IMR-90 (cell line): ENCODE results near the gene GIPR. TPM values are rescaled to one million over a fixed set of nuclear protein-coding genes. Genes with fewer than 3 reads are reported as not detected.

Experiments
- ATAC-seq: fragments of 200-7000 bp; cut with Tn5 transposase; 2 replicates; pipeline ENCODE4 v1.9.1; 2020; ENCODE audit warnings: low read depth, mild to moderate bottlenecking, moderate library complexity
- BruUV-seq: library from RNA; stranded (reverse); fragments of 400-500 nt; replicated peaks from 2 replicates; lab custom pipeline; 2021; lab: Mats Ljungman, UMichigan
- CTCF ChIA-PET: fragments of 300-600 bp; formaldehyde crosslinking; extraction: SDS; loops from one replicate; lab custom pipeline; 2021; ENCODE audit warnings: antibody characterized with exemption; lab: Yijun Ruan, JAX
- POLR2A ChIA-PET: fragments of 300-600 bp; sonication (Branson Sonifier 250); formaldehyde crosslinking; loops from one replicate; lab custom pipeline; 2022; ENCODE audit warnings: antibody characterized with exemption; ENCODE audit not compliant: unreplicated experiment; lab: Charles Lee
- DNase-seq: peaks from one replicate; pipeline ENCODE4 v3.0.0; 2013
- H2AFZ ChIP-seq: replicated peaks from 2 replicates; pipeline ENCODE3; 2013; ENCODE audit warnings: low read length, mild to moderate bottlenecking; ENCODE audit not compliant: poor library complexity
- H2AK5ac ChIP-seq: 2 replicates; pipeline ENCODE4 v1.6.1; 2013; ENCODE audit warnings: low read depth, low read length, inconsistent platforms
- H2AK9ac ChIP-seq: replicated peaks from 2 replicates; pipeline ENCODE3; 2013; ENCODE audit warnings: mild to moderate bottlenecking, low read depth, low read length, moderate library complexity; ENCODE audit not compliant: poor library complexity
- H2BK120ac ChIP-seq: 2 replicates; pipeline ENCODE4 v1.6.1; 2013; ENCODE audit warnings: low read depth, low read length, inconsistent platforms
- H2BK15ac ChIP-seq: 3 replicates; pipeline ENCODE4 v1.6.1; 2013; ENCODE audit warnings: low read depth, low read length, inconsistent platforms
- H2BK20ac ChIP-seq: 2 replicates; pipeline ENCODE4 v1.6.1; 2013; ENCODE audit warnings: low read depth, mild to moderate bottlenecking, inconsistent platforms, low read length, moderate library complexity
- H2BK5ac ChIP-seq: 2 replicates; pipeline ENCODE4 v1.6.1; 2013; ENCODE audit warnings: mild to moderate bottlenecking, low read depth, low read length, inconsistent platforms; ENCODE audit not compliant: poor library complexity, severe bottlenecking
- H3K14ac ChIP-seq: replicated peaks from 2 replicates; pipeline ENCODE4 v1.6.1; 2013; ENCODE audit warnings: low read depth, low read length, inconsistent platforms
- H3K18ac ChIP-seq: 2 replicates; pipeline ENCODE4 v1.6.1; 2013; ENCODE audit warnings: low read depth, low read length, control low read depth
- H3K23ac ChIP-seq: 2 replicates; pipeline ENCODE4 v1.6.1; 2013; ENCODE audit warnings: low read depth, low read length, inconsistent platforms
- H3K27ac ChIP-seq: 2 replicates; pipeline ENCODE4 v1.5.1; 2013; ENCODE audit warnings: mild to moderate bottlenecking, control low read depth, low read length; ENCODE audit not compliant: insufficient read depth
- H3K27me3 ChIP-seq: 2 replicates; pipeline ENCODE4 v1.6.1; 2013; ENCODE audit warnings: low read length; ENCODE audit not compliant: control insufficient read depth, insufficient read depth
- H3K36me3 ChIP-seq: 2 replicates; pipeline ENCODE4 v1.6.1; 2013; ENCODE audit warnings: low read length, mixed read lengths; ENCODE audit not compliant: control insufficient read depth, insufficient read depth
- H3K4ac ChIP-seq: 2 replicates; pipeline ENCODE4 v1.6.1; 2013; ENCODE audit warnings: low read depth, low read length, inconsistent platforms
- H3K4me1 ChIP-seq: 2 replicates; pipeline ENCODE4 v1.6.1; 2013; ENCODE audit warnings: low read length, mixed read lengths; ENCODE audit not compliant: control insufficient read depth, insufficient read depth
- H3K4me2 ChIP-seq: 2 replicates; pipeline ENCODE4 v1.6.1; 2013; ENCODE audit warnings: low read depth, mild to moderate bottlenecking, control low read depth, low read length, moderate library complexity
- H3K4me3 ChIP-seq: 2 replicates; pipeline ENCODE4 v1.5.1; 2013; ENCODE audit warnings: low read depth, mild to moderate bottlenecking, control low read depth, low read length, moderate library complexity; ENCODE audit not compliant: insufficient read depth
- H3K56ac ChIP-seq: 2 replicates; pipeline ENCODE4 v1.6.1; 2013; ENCODE audit warnings: low read length, inconsistent platforms; ENCODE audit not compliant: insufficient read depth; ENCODE audit errors: extremely low read depth
- H3K79me1 ChIP-seq, 2 experiments: 2 replicates each; pipeline ENCODE4 v1.6.1; 2013; ENCODE audit warnings: low read length in 2 of 2, inconsistent platforms in 1 of 2, low read depth in 1 of 2
- H3K9ac ChIP-seq: 2 replicates; pipeline ENCODE4 v1.6.1; 2013; ENCODE audit warnings: low read depth, low read length, control low read depth
- H3K9me1 ChIP-seq: 2 replicates; pipeline ENCODE4 v1.6.1; 2013; ENCODE audit warnings: low read length, inconsistent platforms; ENCODE audit not compliant: insufficient read depth
- H3K9me3 ChIP-seq: 2 replicates; pipeline ENCODE4 v1.6.1; 2013; ENCODE audit warnings: low read length; ENCODE audit not compliant: control insufficient read depth, insufficient read depth
- H4K20me1 ChIP-seq: 2 replicates; pipeline ENCODE4 v1.6.1; 2013; ENCODE audit warnings: low read length, inconsistent platforms; ENCODE audit not compliant: insufficient read depth
- H4K5ac ChIP-seq: 2 replicates; pipeline ENCODE4 v1.6.1; 2013; ENCODE audit warnings: mild to moderate bottlenecking, low read depth, low read length, control low read depth
- H4K8ac ChIP-seq, 2 experiments: 2 replicates each; pipeline ENCODE4 v1.6.1; 2013; ENCODE audit warnings: low read depth in 2 of 2, low read length in 2 of 2, control low read depth in 1 of 2, inconsistent platforms in 1 of 2
- H4K91ac ChIP-seq: 2 replicates; pipeline ENCODE4 v1.6.1; 2013; ENCODE audit warnings: low read depth, low read length, inconsistent platforms; ENCODE audit not compliant: insufficient read depth
- BHLHE40 ChIP-seq: fragments of 150-350 bp; IDR thresholded peaks from 2 replicates; pipeline ENCODE4 v1.6.1; 2016; ENCODE audit warnings: mild to moderate bottlenecking, low read depth, low read length
- CEBPB ChIP-seq: IDR thresholded peaks from 2 replicates; pipeline ENCODE4 v1.6.1; 2012; ENCODE audit warnings: low read depth, low read length, improper control_type of control experiment
- MAZ ChIP-seq: IDR thresholded peaks from 2 replicates; pipeline ENCODE4 v1.6.1; 2012; ENCODE audit warnings: low read depth, mild to moderate bottlenecking, low read length, improper control_type of control experiment, moderate library complexity, borderline replicate concordance
- MXI1 ChIP-seq: IDR thresholded peaks from 2 replicates; pipeline ENCODE4 v1.6.1; 2012; ENCODE audit warnings: low read depth, mild to moderate bottlenecking, low read length, moderate library complexity, borderline replicate concordance
- RAD21 ChIP-seq: IDR thresholded peaks from 2 replicates; pipeline ENCODE4 v1.6.1; 2012; ENCODE audit warnings: low read length, improper control_type of control experiment
- RFX5 ChIP-seq: IDR thresholded peaks from 2 replicates; pipeline ENCODE4 v1.8.0; 2012; ENCODE audit warnings: low read depth, mild to moderate bottlenecking, low read length, moderate library complexity
- SMC3 ChIP-seq: fragments of 150-350 bp; IDR thresholded peaks from 2 replicates; pipeline ENCODE4 v1.6.1; 2016; ENCODE audit warnings: low read depth, mild to moderate bottlenecking, antibody characterized with exemption, low read length, moderate library complexity
- WGBS, 2 experiments: methylation state at CpG; one replicate each; pipeline versions ENCODE4 v1.1.5 to v1.1.7; 2013; ENCODE audit warnings: missing lambda C conversion rate in 2 of 2; ENCODE audit not compliant: insufficient read length in 1 of 2; ENCODE audit errors: extremely low coverage in 2 of 2; 5-methylcytosine and 5-hydroxymethylcytosine counted together
- dilution Hi-C: fragments of 300-500 bp; cut with HindIII; formaldehyde crosslinking; loops from one replicate; pipeline ENCODE4 v1.14.3; 2018; ENCODE audit warnings: low sequenced_read_pairs; ENCODE audit not compliant: unreplicated experiment
- in situ Hi-C: fragments of 300-500 bp; cut with MboI; formaldehyde crosslinking; loops from 3 replicates; pipeline ENCODE4 v1.14.3; 2019; ENCODE audit warnings: low sequenced_read_pairs, inconsistent platforms, mixed read lengths
- intact Hi-C: fragments of 100-400 bp; cut with micrococcal nuclease; formaldehyde crosslinking; loops from 2 replicates; pipeline ENCODE4 v1.10.0; 2022
- polyA plus RNA-seq, 3 experiments: library from polyadenylated mRNA; depleted of rRNA; stranded (reverse); fragments of >200 nt; gene quantifications; 2 replicates each; pipeline ENCODE4 v1.2.3, GENCODE V29; 2012; ENCODE audit warnings: low replicate concordance in 1 of 3
- total RNA-seq: library from RNA; depleted of rRNA; stranded (reverse); fragments of >200 nt; gene quantifications from 2 replicates; pipeline ENCODE4 v1.2.3, GENCODE V29; 2012
- TF ChIP-seq, protein P1 (sequence below): conservative IDR thresholded peaks from 2 replicates; pipeline ENCODE4 v1.5.1; 2012; ENCODE audit warnings: mild to moderate bottlenecking, low read depth, low read length, improper control_type of control experiment

The GIPR gene
- total and polyA plus RNA-seq, 2 of the 4 experiments (the other 2 are of a cell fraction), result 0.18 to 1.2 TPM

DNA sequence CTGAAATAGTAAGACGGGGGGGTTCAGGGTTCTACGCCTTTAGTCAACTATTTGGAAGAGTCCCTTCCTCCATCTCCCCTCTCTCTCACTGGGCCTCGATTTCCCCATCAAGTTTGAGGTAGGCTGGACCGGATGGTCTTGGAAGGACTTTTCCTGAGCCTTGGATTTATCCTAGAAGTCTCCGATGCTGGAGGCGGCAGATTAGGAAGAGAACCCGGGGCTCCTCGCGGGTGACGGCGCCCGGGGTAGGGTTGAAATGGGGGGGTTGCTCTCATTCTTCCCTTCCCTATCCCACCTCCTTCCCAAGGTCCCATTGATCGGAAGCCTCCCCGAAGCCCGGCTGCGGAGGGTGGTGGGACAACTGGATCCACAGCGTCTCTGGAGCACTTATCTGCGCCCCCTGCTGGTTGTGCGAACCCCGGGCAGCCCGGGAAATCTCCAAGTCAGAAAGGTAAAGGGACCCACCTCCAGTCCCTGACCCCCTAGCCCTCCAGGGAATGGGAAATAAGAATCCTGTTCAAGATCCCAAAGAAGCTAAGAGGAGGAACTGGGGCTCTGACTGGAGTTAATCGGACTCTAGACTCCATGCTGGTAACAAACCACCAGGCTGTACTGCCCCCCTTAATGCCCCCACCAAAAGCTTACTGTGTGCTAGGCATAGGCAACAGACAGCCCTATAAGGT lies 25.2 kb downstream of the GIPR start:
- no peak overlapping the region for H2BK20ac ChIP-seq
- WGBS, 2 experiments, result no CpG with 5 or more reads among the region's 22 CpGs
- no peak overlapping the region for H4K91ac ChIP-seq
- H2BK15ac ChIP-seq, result no peak overlapping the region
- H4K8ac ChIP-seq, result peak overlapping the region in 1 of 2 experiments; percentile 39; a peak in 2 of 4 replicates
- no peak overlapping the region for H3K18ac ChIP-seq
- no peak overlapping the region for H2AK5ac ChIP-seq
- peak overlapping the region; percentile 52; the same call in 1 of the 2 replicates for H3K4ac ChIP-seq
- peaks cover 4% of the 10 kb centered on the region for H3K4me1 ChIP-seq
- H2AFZ ChIP-seq, result peak overlapping the region; percentile 94
- dilution Hi-C loops (no loop called here), in situ Hi-C loops (no loop called here), intact Hi-C loops (loop anchor here (2.0 to 5.0 kb wide), 2 partner anchors 76 to 186 kb away; partner anchors contain the start of genes SIX5 and VASP)
- H3K4me3 ChIP-seq, result peak overlapping the region; percentile 89
- no peaks in the 10 kb centered on the region for H3K27me3 ChIP-seq
- peak overlapping the region; percentile 27; the same call in 1 of the 2 replicates for H3K56ac ChIP-seq
- H3K36me3 ChIP-seq, result peaks cover 7% of the 10 kb centered on the region
- peaks cover 16 to 33% of the 10 kb centered on the region in 2 experiments for H3K79me1 ChIP-seq
- peak overlapping the region; percentile 80 for H3K14ac ChIP-seq
- H3K27ac ChIP-seq, result peak overlapping the region; percentile 54
- H3K4me2 ChIP-seq, result peak overlapping the region; percentile 95
- H4K20me1 ChIP-seq, result peaks cover 7% of the 10 kb centered on the region; the same call in 1 of the 2 replicates
- H2BK120ac ChIP-seq, result no peak overlapping the region
- POLR2A ChIA-PET, result interaction anchor here (0.5 to 1.4 kb wide), 3 partner anchors 17 to 157 kb away, joined by 3 to 6 read pairs (median 4); partner anchors contain the start of gene SIX5
- H3K9ac ChIP-seq, result peak overlapping the region; percentile 66
- H2AK9ac ChIP-seq, result peak overlapping the region; percentile 83
- DNase-seq, result peak; percentile 57
- peak overlapping the region; percentile 94; the same call in 1 of the 2 replicates for H3K23ac ChIP-seq
- TF ChIP-seq CEBPB (no peak), RFX5 (no peak), BHLHE40 (no peak), SMC3 (peak; percentile 59), MXI1 (no peak), MAZ (peak; percentile 40; the same call in 1 of the 2 replicates), RAD21 (peak; percentile 55)
- TF ChIP-seq, protein P1, sequence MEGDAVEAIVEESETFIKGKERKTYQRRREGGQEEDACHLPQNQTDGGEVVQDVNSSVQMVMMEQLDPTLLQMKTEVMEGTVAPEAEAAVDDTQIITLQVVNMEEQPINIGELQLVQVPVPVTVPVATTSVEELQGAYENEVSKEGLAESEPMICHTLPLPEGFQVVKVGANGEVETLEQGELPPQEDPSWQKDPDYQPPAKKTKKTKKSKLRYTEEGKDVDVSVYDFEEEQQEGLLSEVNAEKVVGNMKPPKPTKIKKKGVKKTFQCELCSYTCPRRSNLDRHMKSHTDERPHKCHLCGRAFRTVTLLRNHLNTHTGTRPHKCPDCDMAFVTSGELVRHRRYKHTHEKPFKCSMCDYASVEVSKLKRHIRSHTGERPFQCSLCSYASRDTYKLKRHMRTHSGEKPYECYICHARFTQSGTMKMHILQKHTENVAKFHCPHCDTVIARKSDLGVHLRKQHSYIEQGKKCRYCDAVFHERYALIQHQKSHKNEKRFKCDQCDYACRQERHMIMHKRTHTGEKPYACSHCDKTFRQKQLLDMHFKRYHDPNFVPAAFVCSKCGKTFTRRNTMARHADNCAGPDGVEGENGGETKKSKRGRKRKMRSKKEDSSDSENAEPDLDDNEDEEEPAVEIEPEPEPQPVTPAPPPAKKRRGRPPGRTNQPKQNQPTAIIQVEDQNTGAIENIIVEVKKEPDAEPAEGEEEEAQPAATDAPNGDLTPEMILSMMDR, result peak; percentile 84
- peak overlapping the region; percentile 4; the same call in 1 of the 2 replicates for H4K5ac ChIP-seq
- H3K9me3 ChIP-seq, result no peaks in the 10 kb centered on the region
- TSS peak; percentile 73 for BruUV-seq
- peak overlapping the region; percentile 12 for H2BK5ac ChIP-seq
- CTCF ChIA-PET, result interaction anchor here (0.5 to 2.1 kb wide), 11 partner anchors 12 to 254 kb away, joined by 3 to 10 read pairs (median 4); no protein-coding TSS in a partner anchor
- H3K9me1 ChIP-seq, result peaks cover 4% of the 10 kb centered on the region; the same call in 1 of the 2 replicates
- ATAC-seq, result peak; percentile 8; the same call in 1 of the 2 replicates
